ENCODE results near the gene TXNDC8.

The TXNDC8 gene

DNA sequence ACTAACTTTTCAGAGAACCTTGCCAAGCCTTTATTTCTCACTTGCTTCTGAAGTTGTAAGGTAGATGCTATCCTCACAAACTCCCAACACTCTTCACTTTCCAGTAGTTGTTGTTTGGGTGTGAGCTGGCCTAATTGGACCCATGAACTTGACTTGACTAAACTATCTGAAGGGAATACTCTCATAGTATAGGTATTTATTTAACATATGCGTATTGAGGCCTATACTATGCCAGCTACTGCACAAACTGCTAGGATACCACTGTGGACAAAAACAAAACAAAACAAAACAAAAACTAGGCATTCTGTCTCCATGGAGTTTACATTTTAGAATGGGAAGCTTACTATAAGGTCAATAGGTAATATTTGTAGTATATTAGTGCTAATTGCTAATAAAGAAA lies 1.3 kb downstream of the TXNDC8 start:
- no peak overlapping the region for H3K9ac ChIP-seq (ENCODE audit: low read length)
- no peaks in the 10 kb centered on the region for H3K9me2 ChIP-seq (ENCODE audit: low read depth, low read length)
- no peak overlapping the region for H2AFZ ChIP-seq (ENCODE audit: low read length)
- TF ChIP-seq, protein P1, sequence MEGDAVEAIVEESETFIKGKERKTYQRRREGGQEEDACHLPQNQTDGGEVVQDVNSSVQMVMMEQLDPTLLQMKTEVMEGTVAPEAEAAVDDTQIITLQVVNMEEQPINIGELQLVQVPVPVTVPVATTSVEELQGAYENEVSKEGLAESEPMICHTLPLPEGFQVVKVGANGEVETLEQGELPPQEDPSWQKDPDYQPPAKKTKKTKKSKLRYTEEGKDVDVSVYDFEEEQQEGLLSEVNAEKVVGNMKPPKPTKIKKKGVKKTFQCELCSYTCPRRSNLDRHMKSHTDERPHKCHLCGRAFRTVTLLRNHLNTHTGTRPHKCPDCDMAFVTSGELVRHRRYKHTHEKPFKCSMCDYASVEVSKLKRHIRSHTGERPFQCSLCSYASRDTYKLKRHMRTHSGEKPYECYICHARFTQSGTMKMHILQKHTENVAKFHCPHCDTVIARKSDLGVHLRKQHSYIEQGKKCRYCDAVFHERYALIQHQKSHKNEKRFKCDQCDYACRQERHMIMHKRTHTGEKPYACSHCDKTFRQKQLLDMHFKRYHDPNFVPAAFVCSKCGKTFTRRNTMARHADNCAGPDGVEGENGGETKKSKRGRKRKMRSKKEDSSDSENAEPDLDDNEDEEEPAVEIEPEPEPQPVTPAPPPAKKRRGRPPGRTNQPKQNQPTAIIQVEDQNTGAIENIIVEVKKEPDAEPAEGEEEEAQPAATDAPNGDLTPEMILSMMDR (IDR thresholded peaks at IDR 0.05; ENCODE audit: low read length): no peak
- TF ChIP-seq EZH2 (IDR thresholded peaks at IDR 0.05; ENCODE audit: borderline replicate concordance, low read length): no peak
- H3K27me3 ChIP-seq (ENCODE audit: insufficient read depth, low read length): no peaks in the 10 kb centered on the region
- H3K9me3 ChIP-seq (ENCODE audit: low read length): no peaks in the 10 kb centered on the region
- H3K36me3 ChIP-seq (ENCODE audit: insufficient read depth, low read length): no peaks in the 10 kb centered on the region
- no peaks in the 10 kb centered on the region for H3F3A ChIP-seq (ENCODE audit: insufficient read depth, low read length)
- no peak overlapping the region for H3K4me3 ChIP-seq (ENCODE audit: low read depth, low read length, poor library complexity, severe bottlenecking)
- no peaks in the 10 kb centered on the region for H3K4me1 ChIP-seq (ENCODE audit: insufficient read depth, low read length, severe bottlenecking)
- H3K4me2 ChIP-seq (ENCODE audit: low read length): no peak overlapping the region
- H3K27ac ChIP-seq (ENCODE audit: low read depth, low read length, poor library complexity, severe bottlenecking): no peak overlapping the region
- no peaks in the 10 kb centered on the region for H3K79me2 ChIP-seq (ENCODE audit: insufficient read depth, low read length)
- H4K20me1 ChIP-seq (ENCODE audit: insufficient read depth, low read length): no peaks in the 10 kb centered on the region

DNA sequence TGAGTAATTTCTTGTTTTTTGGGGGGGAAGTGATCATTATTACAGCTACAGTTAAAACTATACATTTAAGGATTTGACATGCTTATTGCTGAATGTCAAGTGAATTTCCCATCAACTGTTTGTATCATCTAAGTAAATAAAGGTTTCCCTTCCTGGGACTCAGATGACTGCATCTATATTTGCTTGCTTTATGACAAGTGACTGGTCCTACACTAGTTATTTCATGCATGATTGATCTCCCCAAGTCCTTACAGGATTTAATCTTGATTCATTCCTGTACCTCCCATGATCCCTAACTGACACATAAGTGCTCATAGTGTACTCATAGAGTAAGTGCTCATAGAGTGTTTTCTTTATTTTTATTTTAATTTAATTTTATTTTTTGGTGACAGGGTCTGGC lies 2.8 kb downstream of the TXNDC8 start:
- no peak overlapping the region for H3K4me2 ChIP-seq (ENCODE audit: low read length)
- H3K4me1 ChIP-seq (ENCODE audit: insufficient read depth, low read length, severe bottlenecking): no peaks in the 10 kb centered on the region
- no peaks in the 10 kb centered on the region for H3K79me2 ChIP-seq (ENCODE audit: insufficient read depth, low read length)
- no peak overlapping the region for H3K27ac ChIP-seq (ENCODE audit: low read depth, low read length, poor library complexity, severe bottlenecking)
- no peaks in the 10 kb centered on the region for H3K27me3 ChIP-seq (ENCODE audit: insufficient read depth, low read length)
- H2AFZ ChIP-seq (ENCODE audit: low read length): no peak overlapping the region
- no peaks in the 10 kb centered on the region for H3K9me3 ChIP-seq (ENCODE audit: low read length)
- no peaks in the 10 kb centered on the region for H4K20me1 ChIP-seq (ENCODE audit: insufficient read depth, low read length)
- H3F3A ChIP-seq (ENCODE audit: insufficient read depth, low read length): no peaks in the 10 kb centered on the region
- no peak for TF ChIP-seq EZH2 (IDR thresholded peaks at IDR 0.05; ENCODE audit: borderline replicate concordance, low read length)
- TF ChIP-seq, protein P1 (IDR thresholded peaks at IDR 0.05; ENCODE audit: low read length): no peak
- H3K9ac ChIP-seq (ENCODE audit: low read length): no peak overlapping the region
- no peak overlapping the region for H3K4me3 ChIP-seq (ENCODE audit: low read depth, low read length, poor library complexity, severe bottlenecking)
- no peaks in the 10 kb centered on the region for H3K9me2 ChIP-seq (ENCODE audit: low read depth, low read length)
- no peaks in the 10 kb centered on the region for H3K36me3 ChIP-seq (ENCODE audit: insufficient read depth, low read length)

DNA sequence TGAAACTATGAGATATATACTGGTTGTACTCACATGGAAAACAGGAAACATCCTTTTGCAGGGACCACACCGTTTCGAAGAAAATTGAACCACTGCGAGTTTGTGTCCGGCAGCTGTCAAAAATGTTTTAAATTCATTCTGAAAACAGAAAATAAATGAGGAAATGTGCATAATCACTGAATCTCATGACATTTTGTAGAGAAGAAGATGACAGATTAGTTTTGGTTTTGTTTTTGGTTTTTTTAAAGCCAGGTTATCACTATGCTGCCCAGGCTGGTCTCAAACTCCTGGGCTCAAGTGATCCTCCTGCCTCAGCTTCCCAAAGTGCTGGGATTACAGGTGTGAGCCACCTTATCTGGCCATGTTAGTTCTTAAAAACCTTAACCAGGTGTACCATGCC lies 3.5 kb downstream of the TXNDC8 start:
- H3K9ac ChIP-seq (ENCODE audit: low read length): no peak overlapping the region
- H3K27me3 ChIP-seq (ENCODE audit: insufficient read depth, low read length): no peaks in the 10 kb centered on the region
- H4K20me1 ChIP-seq (ENCODE audit: insufficient read depth, low read length): no peaks in the 10 kb centered on the region
- TF ChIP-seq EZH2 (IDR thresholded peaks at IDR 0.05; ENCODE audit: borderline replicate concordance, low read length): no peak
- TF ChIP-seq, protein P1 (IDR thresholded peaks at IDR 0.05; ENCODE audit: low read length): no peak
- H3K79me2 ChIP-seq (ENCODE audit: insufficient read depth, low read length): no peaks in the 10 kb centered on the region
- H3K4me1 ChIP-seq (ENCODE audit: insufficient read depth, low read length, severe bottlenecking): no peaks in the 10 kb centered on the region
- no peak overlapping the region for H3K27ac ChIP-seq (ENCODE audit: low read depth, low read length, poor library complexity, severe bottlenecking)
- H3K9me2 ChIP-seq (ENCODE audit: low read depth, low read length): no peaks in the 10 kb centered on the region
- H3K4me2 ChIP-seq (ENCODE audit: low read length): no peak overlapping the region
- H3F3A ChIP-seq (ENCODE audit: insufficient read depth, low read length): no peaks in the 10 kb centered on the region
- no peaks in the 10 kb centered on the region for H3K9me3 ChIP-seq (ENCODE audit: low read length)
- H3K36me3 ChIP-seq (ENCODE audit: insufficient read depth, low read length): no peaks in the 10 kb centered on the region
- H3K4me3 ChIP-seq (ENCODE audit: low read depth, low read length, poor library complexity, severe bottlenecking): no peak overlapping the region
- no peak overlapping the region for H2AFZ ChIP-seq (ENCODE audit: low read length)
